GM23338 (cell line): Measurements from ENCODE around the gene OR13C4. TPM values are rescaled to one million over a fixed set of nuclear protein-coding genes. Genes with fewer than 3 reads are reported as not detected.

ENCODE experiments used
- ATAC-seq: fragments of 200-7000 bp; cut with Tn5 transposase; 3 replicates; pipeline ENCODE4 v1.9.1; 2020
- DNase-seq: peaks from one replicate; pipeline ENCODE4 v3.0.0-alpha.2; 2015; ENCODE audit warnings: low spot score
- H2AFZ ChIP-seq: fragments of 200-600 bp; sonication (generic); 2 replicates; pipeline ENCODE4 v1.8.0; 2016; ENCODE audit warnings: antibody characterized with exemption, mild to moderate bottlenecking, moderate library complexity
- H3F3A ChIP-seq: fragments of 200-600 bp; sonication (generic); replicated peaks from 2 replicates; pipeline ENCODE4 v1.8.0; 2017; ENCODE audit warnings: antibody characterized with exemption, mixed run types, low read depth
- H3K27ac ChIP-seq: fragments of 200-600 bp; sonication (generic); 2 replicates; pipeline ENCODE4 v1.6.1; 2016; ENCODE audit warnings: low read depth
- H3K27me3 ChIP-seq: fragments of 200-600 bp; sonication (generic); 2 replicates; pipeline ENCODE4 v1.8.0; 2016; ENCODE audit warnings: mild to moderate bottlenecking, mixed run types, moderate library complexity; ENCODE audit not compliant: insufficient read depth
- H3K36me3 ChIP-seq: fragments of 200-600 bp; sonication (generic); 2 replicates; pipeline ENCODE4 v1.8.0; 2016; ENCODE audit warnings: mild to moderate bottlenecking; ENCODE audit not compliant: insufficient read depth
- H3K4me1 ChIP-seq: fragments of 200-600 bp; sonication (generic); 2 replicates; pipeline ENCODE4 v1.8.0; 2016; ENCODE audit warnings: mild to moderate bottlenecking, moderate library complexity; ENCODE audit not compliant: insufficient read depth
- H3K4me2 ChIP-seq: fragments of 200-600 bp; sonication (generic); 2 replicates; pipeline ENCODE4 v1.7.1; 2017; ENCODE audit warnings: mixed run types
- H3K4me3 ChIP-seq: fragments of 200-600 bp; sonication (generic); 2 replicates; pipeline ENCODE4 v1.6.1; 2016; ENCODE audit warnings: mixed run types
- H3K79me2 ChIP-seq: fragments of 200-600 bp; sonication (generic); replicated peaks from 2 replicates; pipeline ENCODE4 v1.8.0; 2017; ENCODE audit warnings: mild to moderate bottlenecking; ENCODE audit not compliant: insufficient read depth
- H3K9me2 ChIP-seq: fragments of 200-600 bp; sonication (generic); 2 replicates; pipeline ENCODE4 v1.8.0; 2017; ENCODE audit not compliant: insufficient read depth
- H4K20me1 ChIP-seq: fragments of 200-600 bp; sonication (generic); replicated peaks from 2 replicates; pipeline ENCODE4 v1.8.0; 2017; ENCODE audit warnings: mild to moderate bottlenecking; ENCODE audit not compliant: insufficient read depth
- H3K27ac Mint-ChIP-seq: 2 replicates; pipeline ENCODE4 v1.8.0; 2020; ENCODE audit warnings: inconsistent platforms, mild to moderate bottlenecking, moderate library complexity, mixed read lengths
- H3K27me3 Mint-ChIP-seq: 3 replicates; pipeline ENCODE4 v1.8.0; 2022; ENCODE audit warnings: low read depth, mild to moderate bottlenecking, moderate library complexity, mixed read lengths, inconsistent platforms; ENCODE audit not compliant: insufficient read depth, poor library complexity
- H3K36me3 Mint-ChIP-seq: 3 replicates; pipeline ENCODE4 v1.8.0; 2021; ENCODE audit warnings: low read depth, mild to moderate bottlenecking, inconsistent platforms, moderate library complexity, mixed read lengths
- H3K4me1 Mint-ChIP-seq: 3 replicates; pipeline ENCODE4 v1.8.0; 2020; ENCODE audit warnings: mild to moderate bottlenecking, inconsistent platforms, mixed read lengths
- H3K4me3 Mint-ChIP-seq: 3 replicates; pipeline ENCODE4 v1.8.0; 2021; ENCODE audit warnings: moderate library complexity, mild to moderate bottlenecking, inconsistent platforms, mixed read lengths
- H3K9me3 Mint-ChIP-seq: 3 replicates; pipeline ENCODE4 v1.8.0; 2020; ENCODE audit warnings: moderate library complexity, mild to moderate bottlenecking, inconsistent platforms, mixed read lengths
- CREB1 ChIP-seq: fragments of 250-450 bp; sonication (Bioruptor Pico); IDR thresholded peaks from 2 replicates; pipeline ENCODE4 v1.5.0; 2020; ENCODE audit warnings: low read depth, mild to moderate bottlenecking, moderate library complexity
- ETS1 ChIP-seq: IDR thresholded peaks from 2 replicates; pipeline ENCODE4 v1.6.1; 2016; ENCODE audit warnings: antibody characterized with exemption
- EZH2 ChIP-seq: fragments of 200-600 bp; sonication (generic); IDR thresholded peaks from one replicate; pipeline ENCODE4 v1.8.0; 2017; ENCODE audit warnings: antibody characterized with exemption, mild to moderate bottlenecking, low read depth; ENCODE audit not compliant: unreplicated experiment
- EZH2phosphoT487 ChIP-seq: fragments of 200-600 bp; sonication (generic); IDR thresholded peaks from one replicate; pipeline ENCODE4 v1.8.1; 2018; ENCODE audit warnings: antibody characterized with exemption; ENCODE audit not compliant: unreplicated experiment
- JUNB ChIP-seq: IDR thresholded peaks from one replicate; pipeline ENCODE4 v1.6.1; 2016; ENCODE audit warnings: antibody characterized with exemption; ENCODE audit not compliant: unreplicated experiment
- NANOG ChIP-seq: IDR thresholded peaks from 2 replicates; pipeline ENCODE4 v1.6.1; 2016; ENCODE audit warnings: antibody characterized with exemption, borderline replicate concordance
- POLR2AphosphoS5 ChIP-seq: IDR thresholded peaks from 2 replicates; pipeline ENCODE4 v1.6.1; 2016; ENCODE audit warnings: antibody characterized with exemption, low read depth
- STAT1 ChIP-seq: IDR thresholded peaks from one replicate; pipeline ENCODE4 v1.6.1; 2016; ENCODE audit warnings: antibody characterized with exemption; ENCODE audit not compliant: unreplicated experiment
- ZNF114 ChIP-seq: fragments of 250-450 bp; sonication (Bioruptor Pico); IDR thresholded peaks from 2 replicates; pipeline ENCODE4 v1.5.0; 2020; ENCODE audit warnings: mild to moderate bottlenecking, moderate library complexity
- ZNF331 ChIP-seq: fragments of 250-450 bp; sonication (Bioruptor Pico); IDR thresholded peaks from 2 replicates; pipeline ENCODE4 v1.5.0; 2020; ENCODE audit warnings: low read depth, mild to moderate bottlenecking, moderate library complexity
- ZNF462 ChIP-seq: fragments of 250-450 bp; sonication (Bioruptor Pico); IDR thresholded peaks from 2 replicates; pipeline ENCODE4 v1.5.0; 2020; ENCODE audit warnings: mild to moderate bottlenecking, moderate library complexity
- polyA plus RNA-seq: library from polyadenylated mRNA; unstranded; fragments of >200 nt; fragmentation: Nextera tagmentation; extraction: Ambion mirVana; gene quantifications from 2 replicates; pipeline ENCODE4 v1.2.1, GENCODE V29; 2016
- total RNA-seq: library from RNA; depleted of rRNA; stranded (reverse); fragments of >200 nt; shearing (Covaris generic); gene quantifications from 2 replicates; pipeline ENCODE4 v1.2.3, GENCODE V29; 2014
- TF ChIP-seq, protein P1 (sequence below), 2 experiments: fragments of 200-600 bp in 1 of 2; sonication (generic) in 1 of 2; conservative IDR thresholded peaks; 2 replicates each; pipeline versions ENCODE4 v1.5.1 to v1.6.1; 2016 to 2017; ENCODE audit warnings: antibody characterized with exemption in 2 of 2, low read depth in 2 of 2, mild to moderate bottlenecking in 2 of 2, moderate library complexity in 1 of 2

Gene OR13C4
- total and polyA plus RNA-seq, 2 experiments from 2014 or later: not detected

DNA sequence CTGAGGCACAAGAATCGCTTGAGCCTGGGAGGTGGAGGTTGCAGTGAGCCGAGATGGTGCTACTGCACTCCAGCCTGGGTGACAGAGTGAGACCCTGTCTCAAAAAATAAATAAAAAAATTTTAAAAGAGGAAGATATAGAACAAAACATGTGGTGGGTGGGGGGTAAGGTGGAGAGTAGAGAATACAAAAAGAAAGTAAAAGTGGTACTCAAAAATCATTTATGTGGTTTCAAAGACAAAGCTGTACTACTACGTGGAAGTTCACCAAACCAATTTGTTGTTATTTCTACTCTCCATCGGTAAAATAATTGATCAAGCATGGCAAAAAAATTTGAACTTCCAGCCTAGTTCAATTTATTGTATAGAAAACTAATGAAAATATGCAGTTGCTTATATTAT is 17.6 kb upstream of the OR13C4 start:
- Histone ChIP-seq H3K9me2 (no peaks in the 10 kb centered on the region), H3F3A (no peaks in the 10 kb centered on the region), H3K4me2 (no peak overlapping the region), H2AFZ (no peak overlapping the region; the same call in 1 of the 2 replicates), H3K79me2 (no peaks in the 10 kb centered on the region), H4K20me1 (no peaks in the 10 kb centered on the region), H3K4me1 (no peaks in the 10 kb centered on the region), H3K4me3 (no peak overlapping the region), H3K27me3 (no peaks in the 10 kb centered on the region), H3K27ac (no peak overlapping the region), H3K36me3 (no peaks in the 10 kb centered on the region)
- DNase-seq (no peak), ATAC-seq (no peak)
- H3K9me3 Mint-ChIP-seq: no peaks in the 10 kb centered on the region
- TF ChIP-seq EZH2: no peak
- H3K27me3 Mint-ChIP-seq: no peaks in the 10 kb centered on the region
- H3K4me3 Mint-ChIP-seq: no peak overlapping the region
- no peaks in the 10 kb centered on the region for H3K4me1 Mint-ChIP-seq
- H3K27ac Mint-ChIP-seq: no peak overlapping the region
- H3K36me3 Mint-ChIP-seq: no peaks in the 10 kb centered on the region

DNA sequence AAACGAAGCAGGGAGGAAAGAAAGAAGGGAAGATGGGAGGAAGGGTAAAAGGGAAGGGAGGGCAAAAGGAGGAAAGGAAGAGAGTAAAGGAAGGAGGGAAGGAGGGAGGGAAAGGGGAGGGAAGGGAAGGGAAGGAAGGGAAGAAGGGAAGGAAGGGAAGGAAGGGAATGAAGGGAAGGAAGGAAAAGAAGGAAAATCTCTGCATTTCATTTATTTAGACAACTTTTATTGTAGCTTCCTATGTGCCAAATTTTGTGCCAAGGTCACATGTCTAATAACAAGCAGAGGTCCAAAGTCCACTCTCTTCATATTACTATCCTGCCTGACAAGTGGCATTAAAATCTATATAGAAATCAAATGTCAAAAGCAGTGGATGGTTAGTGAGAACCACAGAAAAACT is 12.3 kb upstream of the OR13C4 start:
- ATAC-seq (no peak), DNase-seq (no peak)
- Histone ChIP-seq H3K9me2 (peaks cover 5% of the 10 kb centered on the region; the same call in 1 of the 2 replicates), H3K27me3 (no peaks in the 10 kb centered on the region), H4K20me1 (no peaks in the 10 kb centered on the region), H2AFZ (no peak overlapping the region), H3K4me3 (no peak overlapping the region), H3K4me2 (no peak overlapping the region), H3K36me3 (no peaks in the 10 kb centered on the region), H3K79me2 (no peaks in the 10 kb centered on the region), H3K4me1 (no peaks in the 10 kb centered on the region), H3F3A (no peaks in the 10 kb centered on the region), H3K27ac (no peak overlapping the region)
- Mint-ChIP-seq H3K4me3 (no peak overlapping the region), H3K36me3 (no peaks in the 10 kb centered on the region), H3K9me3 (no peaks in the 10 kb centered on the region), H3K27me3 (no peaks in the 10 kb centered on the region), H3K27ac (no peak overlapping the region), H3K4me1 (no peaks in the 10 kb centered on the region)
- no peak for TF ChIP-seq ETS1
- no peak for TF ChIP-seq ZNF462 (CRISPR knock-in tag)
- TF ChIP-seq NANOG: no peak
- TF ChIP-seq, protein P1, sequence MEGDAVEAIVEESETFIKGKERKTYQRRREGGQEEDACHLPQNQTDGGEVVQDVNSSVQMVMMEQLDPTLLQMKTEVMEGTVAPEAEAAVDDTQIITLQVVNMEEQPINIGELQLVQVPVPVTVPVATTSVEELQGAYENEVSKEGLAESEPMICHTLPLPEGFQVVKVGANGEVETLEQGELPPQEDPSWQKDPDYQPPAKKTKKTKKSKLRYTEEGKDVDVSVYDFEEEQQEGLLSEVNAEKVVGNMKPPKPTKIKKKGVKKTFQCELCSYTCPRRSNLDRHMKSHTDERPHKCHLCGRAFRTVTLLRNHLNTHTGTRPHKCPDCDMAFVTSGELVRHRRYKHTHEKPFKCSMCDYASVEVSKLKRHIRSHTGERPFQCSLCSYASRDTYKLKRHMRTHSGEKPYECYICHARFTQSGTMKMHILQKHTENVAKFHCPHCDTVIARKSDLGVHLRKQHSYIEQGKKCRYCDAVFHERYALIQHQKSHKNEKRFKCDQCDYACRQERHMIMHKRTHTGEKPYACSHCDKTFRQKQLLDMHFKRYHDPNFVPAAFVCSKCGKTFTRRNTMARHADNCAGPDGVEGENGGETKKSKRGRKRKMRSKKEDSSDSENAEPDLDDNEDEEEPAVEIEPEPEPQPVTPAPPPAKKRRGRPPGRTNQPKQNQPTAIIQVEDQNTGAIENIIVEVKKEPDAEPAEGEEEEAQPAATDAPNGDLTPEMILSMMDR (conservative IDR thresholded peaks at IDR 0.05; ENCODE audit: low read depth in 2 of 2): no peak
- no peak for TF ChIP-seq ZNF114
- TF ChIP-seq JUNB: no peak
- no peak for TF ChIP-seq EZH2phosphoT487
- TF ChIP-seq POLR2AphosphoS5: no peak
- no peak for TF ChIP-seq CREB1
- no peak for TF ChIP-seq STAT1
- TF ChIP-seq ZNF331: no peak
